ENCODE data around the gene ACTL7B. TPM values are rescaled to one million over a fixed set of nuclear protein-coding genes. Genes with fewer than 3 reads are reported as not detected.

The ACTL7B gene
- total and polyA plus RNA-seq, 7 experiments from 2014 or later = 0.10 to 0.29 TPM; not detected in 5

DNA sequence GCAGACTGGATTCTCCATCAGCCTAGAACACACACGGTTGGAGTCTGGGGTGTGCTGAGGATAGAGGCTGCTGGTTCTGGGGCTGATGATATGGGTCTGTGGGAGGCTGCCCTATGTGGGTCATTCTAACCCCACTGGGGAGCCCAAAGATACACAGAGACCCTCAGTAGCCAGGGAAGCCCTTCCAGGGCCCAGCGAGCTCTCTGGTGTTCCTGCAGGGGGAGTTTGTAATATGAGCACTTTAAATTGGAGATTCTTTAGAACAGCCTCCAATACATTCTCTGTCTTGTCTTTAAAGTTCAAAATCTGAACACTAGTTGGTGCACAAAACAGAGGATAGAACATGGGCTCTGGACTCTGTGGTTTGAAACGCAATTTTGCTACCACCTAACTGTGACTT is 8.7 kb upstream of the ACTL7B start:
- Histone ChIP-seq H3K9me3 (ENCODE audit: control insufficient read depth in 2 of 3, low read length in 3 of 3) (no peaks in the 10 kb centered on the region), H3K36me3 (ENCODE audit: control insufficient read depth in 2 of 3, insufficient read depth in 3 of 3, low read length in 3 of 3) (peaks cover 0 to 11% (median 0%) of the 10 kb centered on the region in 3 experiments), H3K27ac (ENCODE audit: low read depth, low read length) (no peak overlapping the region), H3K4me1 (ENCODE audit: control insufficient read depth in 2 of 2, insufficient read depth in 2 of 2, low read length in 2 of 2) (no peaks in the 10 kb centered on the region), H3K4me3 (ENCODE audit: low read length) (no peak overlapping the region), H3K27me3 (ENCODE audit: control insufficient read depth in 2 of 2, insufficient read depth in 2 of 2, low read length in 2 of 2) (no peaks in the 10 kb centered on the region)
- DNase-seq (no peak), ATAC-seq (no peak)
- peaks cover 12 to 24% (median 13%) of the 10 kb centered on the region in 5 donors for H3K36me3 Mint-ChIP-seq
- H3K4me1 Mint-ChIP-seq = no peaks in the 10 kb centered on the region
- intact Hi-C loops (cut with micrococcal nuclease) = no loop called here
- CTCF ChIA-PET = no interaction called here
- no peaks in the 10 kb centered on the region for H3K27me3 Mint-ChIP-seq
- POLR2A ChIA-PET = no interaction called here
- peak overlapping the region in 1 of 9 donors; percentile 32 for H3K27ac Mint-ChIP-seq
- peaks cover 0 to 2% (median 0%) of the 10 kb centered on the region in 11 donors for H3K9me3 Mint-ChIP-seq
- no peak overlapping the region for H3K4me3 Mint-ChIP-seq

DNA sequence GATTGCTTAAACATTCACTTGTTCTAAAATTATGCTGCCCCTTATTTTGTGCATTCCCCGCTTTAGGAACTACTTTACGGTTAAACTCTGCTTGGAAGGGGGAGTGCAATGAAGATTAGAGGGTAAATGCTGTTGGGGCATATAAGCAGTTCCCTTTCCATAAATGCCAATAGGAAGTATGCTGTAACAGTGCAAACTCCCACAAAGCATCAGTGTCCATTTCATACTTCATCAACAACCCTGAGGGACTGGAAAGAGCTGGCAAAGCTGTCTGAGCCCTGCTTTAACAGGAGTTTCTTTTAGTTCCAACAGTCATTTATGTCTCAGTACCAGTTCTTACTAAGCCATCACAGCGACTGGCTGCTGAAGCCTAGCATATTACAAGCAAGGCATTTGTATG is 8.1 kb upstream of the ACTL7B start:
- Histone ChIP-seq H3K36me3 (ENCODE audit: control insufficient read depth in 2 of 3, insufficient read depth in 3 of 3, low read length in 3 of 3) (peaks cover 0 to 5% (median 0%) of the 10 kb centered on the region in 3 experiments), H3K4me3 (ENCODE audit: low read length) (no peak overlapping the region), H3K4me1 (ENCODE audit: control insufficient read depth in 2 of 2, insufficient read depth in 2 of 2, low read length in 2 of 2) (no peaks in the 10 kb centered on the region), H3K27ac (ENCODE audit: low read depth, low read length) (no peak overlapping the region), H3K9me3 (ENCODE audit: control insufficient read depth in 2 of 3, low read length in 3 of 3) (no peaks in the 10 kb centered on the region), H3K27me3 (ENCODE audit: control insufficient read depth in 2 of 2, insufficient read depth in 2 of 2, low read length in 2 of 2) (no peaks in the 10 kb centered on the region)
- H3K27ac Mint-ChIP-seq = no peak overlapping the region
- no peaks in the 10 kb centered on the region for H3K27me3 Mint-ChIP-seq
- CTCF ChIA-PET = no interaction called here
- intact Hi-C loops (cut with micrococcal nuclease) = no loop called here
- POLR2A ChIA-PET = no interaction called here
- no peak overlapping the region for H3K4me3 Mint-ChIP-seq
- DNase-seq (no peak), ATAC-seq (no peak)
- peaks cover 0 to 2% (median 0%) of the 10 kb centered on the region in 11 donors for H3K9me3 Mint-ChIP-seq
- H3K36me3 Mint-ChIP-seq = peaks cover 8 to 19% (median 11%) of the 10 kb centered on the region in 5 donors
- no peaks in the 10 kb centered on the region for H3K4me1 Mint-ChIP-seq

DNA sequence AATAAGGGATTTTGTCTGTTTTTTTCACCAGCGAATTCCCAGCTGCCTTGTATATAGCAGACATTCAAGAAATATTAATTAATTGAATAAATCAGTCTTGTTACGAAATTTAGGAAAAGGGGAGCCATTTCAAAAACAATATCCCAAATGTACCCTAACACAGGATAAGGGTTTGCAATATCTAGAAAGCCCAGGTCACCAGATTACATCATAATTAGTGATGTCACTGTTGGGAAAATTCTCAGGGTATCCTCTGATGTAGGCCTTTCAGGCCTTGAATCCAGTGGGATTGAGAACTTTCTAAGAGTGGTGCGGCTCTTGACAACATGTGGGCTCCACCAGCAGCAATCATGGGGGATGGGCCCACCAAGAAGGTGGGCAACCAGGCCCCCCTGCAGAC is 6.2 kb upstream of the ACTL7B start, which contains the start of gene ACTL7A:
ACTL7A (plus strand) TSS at position 270 of the 400 bp plus-strand sequence; CDS start at position 327, 57 bp downstream.
- Histone ChIP-seq H3K36me3 (ENCODE audit: control insufficient read depth in 2 of 3, insufficient read depth in 3 of 3, low read length in 3 of 3) (no peaks in the 10 kb centered on the region), H3K27me3 (ENCODE audit: control insufficient read depth in 2 of 2, insufficient read depth in 2 of 2, low read length in 2 of 2) (no peaks in the 10 kb centered on the region), H3K4me1 (ENCODE audit: control insufficient read depth in 2 of 2, insufficient read depth in 2 of 2, low read length in 2 of 2) (no peaks in the 10 kb centered on the region), H3K9me3 (ENCODE audit: control insufficient read depth in 2 of 3, low read length in 3 of 3) (no peaks in the 10 kb centered on the region), H3K4me3 (ENCODE audit: low read length) (no peak within 1 kb of the TSS), H3K27ac (ENCODE audit: low read depth, low read length) (no peak within 1 kb of the TSS)
- intact Hi-C loops (cut with micrococcal nuclease) = no loop called here
- no peak for DNase-seq
- peak within 1 kb of the TSS in 1 of 9 donors; percentile 43 for H3K27ac Mint-ChIP-seq
- POLR2A ChIA-PET = no interaction called here
- CTCF ChIA-PET = no interaction called here
- no peak for ATAC-seq
- peaks cover 0 to under 1% (median 0%) of the 10 kb centered on the region in 5 donors for H3K36me3 Mint-ChIP-seq
- no peak within 1 kb of the TSS for H3K4me3 Mint-ChIP-seq
- H3K27me3 Mint-ChIP-seq = peaks cover 0 to 4% (median 0%) of the 10 kb centered on the region in 5 donors
- H3K4me1 Mint-ChIP-seq = no peaks in the 10 kb centered on the region
- H3K9me3 Mint-ChIP-seq = peaks cover 0 to 2% (median 0%) of the 10 kb centered on the region in 11 donors

DNA sequence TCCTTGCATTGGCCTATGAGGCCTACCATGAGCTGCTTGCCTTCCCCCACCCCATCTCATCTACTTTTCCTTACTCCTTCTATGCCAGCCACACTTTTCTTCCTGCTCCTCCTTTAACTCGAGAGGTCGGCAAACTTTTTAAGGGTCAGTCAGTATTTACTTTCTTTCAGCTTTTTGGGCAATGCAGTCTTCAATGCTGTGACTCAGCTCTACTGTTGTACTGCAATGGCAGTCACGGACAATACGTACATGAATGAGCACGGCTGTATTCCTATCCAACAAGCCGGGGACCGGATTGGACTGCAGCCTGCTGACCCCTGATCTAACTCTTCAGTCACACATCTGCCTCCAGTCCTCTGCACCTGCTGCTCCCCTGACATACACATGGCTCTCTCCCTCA is 5.7 kb upstream of the ACTL7B start:
- intact Hi-C loops (cut with micrococcal nuclease) = no loop called here
- POLR2A ChIA-PET = no interaction called here
- Histone ChIP-seq H3K36me3 (ENCODE audit: control insufficient read depth in 2 of 3, insufficient read depth in 3 of 3, low read length in 3 of 3) (no peaks in the 10 kb centered on the region), H3K4me1 (ENCODE audit: control insufficient read depth in 2 of 2, insufficient read depth in 2 of 2, low read length in 2 of 2) (no peaks in the 10 kb centered on the region), H3K9me3 (ENCODE audit: control insufficient read depth in 2 of 3, low read length in 3 of 3) (no peaks in the 10 kb centered on the region), H3K27me3 (ENCODE audit: control insufficient read depth in 2 of 2, insufficient read depth in 2 of 2, low read length in 2 of 2) (no peaks in the 10 kb centered on the region), H3K27ac (ENCODE audit: low read depth, low read length) (no peak overlapping the region), H3K4me3 (ENCODE audit: low read length) (no peak overlapping the region)
- no peaks in the 10 kb centered on the region for H3K4me1 Mint-ChIP-seq
- CTCF ChIA-PET = no interaction called here
- peaks cover 0 to 4% (median 0%) of the 10 kb centered on the region in 5 donors for H3K27me3 Mint-ChIP-seq
- ATAC-seq (no peak), DNase-seq (no peak)
- H3K9me3 Mint-ChIP-seq = peaks cover 0 to 2% (median 0%) of the 10 kb centered on the region in 11 donors
- H3K4me3 Mint-ChIP-seq = no peak overlapping the region
- no peak overlapping the region for H3K27ac Mint-ChIP-seq
- no peaks in the 10 kb centered on the region for H3K36me3 Mint-ChIP-seq

DNA sequence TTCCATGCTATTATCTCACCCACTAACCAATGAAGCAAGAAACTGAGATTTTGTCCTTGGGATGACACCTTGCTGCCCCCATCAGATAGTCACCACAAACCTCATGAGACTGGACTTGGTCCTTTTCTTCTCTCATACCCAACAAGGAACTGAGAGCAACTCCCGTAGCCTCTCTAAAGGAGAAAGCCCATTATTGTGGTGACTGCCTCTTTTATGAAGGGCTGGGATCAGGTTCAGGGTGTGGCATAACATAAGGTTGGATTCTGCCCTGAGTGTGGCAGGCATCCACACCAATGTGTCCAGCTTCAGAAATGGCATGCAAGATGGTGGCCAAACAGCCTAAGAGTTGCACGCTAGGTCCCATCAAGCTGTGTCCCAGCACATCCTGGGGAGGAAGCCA is 5.0 kb upstream of the ACTL7B start:
- Mint-ChIP-seq H3K27ac (no peak overlapping the region), H3K36me3 (no peaks in the 10 kb centered on the region), H3K27me3 (peaks cover 0 to 4% (median 0%) of the 10 kb centered on the region in 5 donors), H3K4me1 (no peaks in the 10 kb centered on the region), H3K9me3 (peaks cover 0 to 2% (median 0%) of the 10 kb centered on the region in 11 donors), H3K4me3 (no peak overlapping the region)
- Histone ChIP-seq H3K36me3 (ENCODE audit: control insufficient read depth in 2 of 3, insufficient read depth in 3 of 3, low read length in 3 of 3) (no peaks in the 10 kb centered on the region), H3K9me3 (ENCODE audit: control insufficient read depth in 2 of 3, low read length in 3 of 3) (no peaks in the 10 kb centered on the region), H3K4me3 (ENCODE audit: low read length) (no peak overlapping the region), H3K27me3 (ENCODE audit: control insufficient read depth in 2 of 2, insufficient read depth in 2 of 2, low read length in 2 of 2) (no peaks in the 10 kb centered on the region), H3K4me1 (ENCODE audit: control insufficient read depth in 2 of 2, insufficient read depth in 2 of 2, low read length in 2 of 2) (no peaks in the 10 kb centered on the region), H3K27ac (ENCODE audit: low read depth, low read length) (no peak overlapping the region)
- CTCF ChIA-PET = no interaction called here
- intact Hi-C loops (cut with micrococcal nuclease) = no loop called here
- POLR2A ChIA-PET = no interaction called here
- ATAC-seq = no peak
- no peak for DNase-seq

DNA sequence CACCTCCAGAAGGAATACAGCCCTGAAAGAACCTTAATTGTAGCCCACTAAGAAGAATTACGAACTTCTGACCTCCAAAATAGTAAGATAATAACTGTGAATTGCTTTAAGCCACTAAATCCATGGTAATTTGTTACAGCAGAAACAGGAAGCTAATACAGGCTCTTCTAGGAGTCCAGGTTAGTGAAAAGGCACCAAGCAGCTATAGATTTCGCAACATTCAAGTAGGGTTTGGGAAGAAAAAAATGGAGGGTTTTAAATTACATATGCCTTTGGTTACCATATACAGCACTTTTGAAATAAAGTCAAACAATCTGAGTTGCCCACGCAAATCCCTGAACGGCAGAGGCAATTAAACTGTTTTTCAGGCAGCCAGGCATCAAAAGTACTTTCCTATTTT is 4.6 kb upstream of the ACTL7B start:
- H3K27ac ChIP-seq (ENCODE audit: low read depth, low read length) = no peak overlapping the region
- peaks cover 0 to 2% (median 0%) of the 10 kb centered on the region in 11 donors for H3K9me3 Mint-ChIP-seq
- intact Hi-C loops (cut with micrococcal nuclease) = no loop called here
- no peaks in the 10 kb centered on the region for H3K4me1 ChIP-seq (ENCODE audit: control insufficient read depth in 2 of 2, insufficient read depth in 2 of 2, low read length in 2 of 2)
- no peaks in the 10 kb centered on the region for H3K36me3 ChIP-seq (ENCODE audit: control insufficient read depth in 2 of 3, insufficient read depth in 3 of 3, low read length in 3 of 3)
- DNase-seq (no peak), ATAC-seq (no peak)
- H3K4me1 Mint-ChIP-seq = no peaks in the 10 kb centered on the region
- H3K27me3 Mint-ChIP-seq = peaks cover 0 to 4% (median 0%) of the 10 kb centered on the region in 5 donors
- no peak overlapping the region for H3K27ac Mint-ChIP-seq
- no peak overlapping the region for H3K4me3 Mint-ChIP-seq
- H3K36me3 Mint-ChIP-seq = no peaks in the 10 kb centered on the region
- no peak overlapping the region for H3K4me3 ChIP-seq (ENCODE audit: low read length)
- POLR2A ChIA-PET = no interaction called here
- H3K27me3 ChIP-seq (ENCODE audit: control insufficient read depth in 2 of 2, insufficient read depth in 2 of 2, low read length in 2 of 2) = no peaks in the 10 kb centered on the region
- no peaks in the 10 kb centered on the region for H3K9me3 ChIP-seq (ENCODE audit: control insufficient read depth in 2 of 3, low read length in 3 of 3)
- CTCF ChIA-PET = no interaction called here

DNA sequence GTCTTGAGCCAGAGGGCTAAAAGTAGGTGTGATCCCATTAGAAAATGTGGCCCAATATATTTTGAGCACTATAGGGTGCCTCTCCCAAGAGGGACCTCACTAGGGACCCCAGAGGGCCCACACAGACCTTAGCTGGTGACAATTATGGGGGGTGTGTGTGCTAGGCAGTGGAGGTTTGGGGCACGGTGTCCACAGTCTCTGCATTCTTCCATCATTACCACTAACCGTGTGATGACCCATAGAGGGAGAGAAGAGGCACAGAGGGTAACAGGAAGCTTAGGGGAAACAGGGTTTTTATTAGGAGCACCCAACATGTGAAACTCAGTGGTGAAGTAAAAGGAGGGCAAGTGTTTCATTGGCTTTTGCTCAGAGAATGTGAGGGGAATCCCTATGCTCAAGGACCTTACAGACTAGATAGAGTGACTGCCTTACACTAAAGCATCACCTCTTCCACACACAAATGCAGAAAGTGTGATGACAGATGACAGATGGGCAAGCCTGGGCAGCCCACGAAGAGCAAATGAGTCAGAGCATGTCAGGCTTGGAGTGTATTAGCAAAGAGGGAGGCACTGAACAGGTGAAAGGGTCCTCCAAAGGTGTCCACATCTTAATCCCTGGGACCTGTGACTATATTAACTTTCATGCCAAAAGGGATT is 3.8 kb upstream of the ACTL7B start:
- Histone ChIP-seq H3K9me3 (ENCODE audit: control insufficient read depth in 2 of 3, low read length in 3 of 3) (no peaks in the 10 kb centered on the region), H3K4me1 (ENCODE audit: control insufficient read depth in 2 of 2, insufficient read depth in 2 of 2, low read length in 2 of 2) (no peaks in the 10 kb centered on the region), H3K36me3 (ENCODE audit: control insufficient read depth in 2 of 3, insufficient read depth in 3 of 3, low read length in 3 of 3) (no peaks in the 10 kb centered on the region), H3K27me3 (ENCODE audit: control insufficient read depth in 2 of 2, insufficient read depth in 2 of 2, low read length in 2 of 2) (no peaks in the 10 kb centered on the region), H3K4me3 (ENCODE audit: low read length) (no peak overlapping the region), H3K27ac (ENCODE audit: low read depth, low read length) (no peak overlapping the region)
- Mint-ChIP-seq H3K4me3 (no peak overlapping the region), H3K9me3 (peaks cover 0 to 2% (median 0%) of the 10 kb centered on the region in 11 donors), H3K4me1 (no peaks in the 10 kb centered on the region), H3K27me3 (peaks cover 0 to 4% (median 0%) of the 10 kb centered on the region in 5 donors), H3K36me3 (no peaks in the 10 kb centered on the region), H3K27ac (no peak overlapping the region)
- DNase-seq (no peak), ATAC-seq (no peak)
- CTCF ChIA-PET = no interaction called here
- POLR2A ChIA-PET = no interaction called here
- intact Hi-C loops (cut with micrococcal nuclease) = no loop called here

Measured in naive thymus-derived CD4-positive, alpha-beta T cell (primary cell).